GM19023 (cell line): Measurements from ENCODE around the gene ADCYAP1R1.
"Not testable (repeated sequence)": the region's sequence is repeated elsewhere in the genome, so short reads cannot be mapped to it uniquely, and the experiment has no call there.

ENCODE experiments used
- ATAC-seq: cut with Tn5 transposase; IDR thresholded peaks from one replicate; pipeline ENCODE4 v1.9.1; 2021; ENCODE audit warnings: mild to moderate bottlenecking, moderate library complexity; ENCODE audit not compliant: unreplicated experiment

The ADCYAP1R1 gene

GRCh38 chr7:31126976-31127375 is 74.9 kb downstream of the ADCYAP1R1 start:
- ATAC-seq = no peak

DNA sequence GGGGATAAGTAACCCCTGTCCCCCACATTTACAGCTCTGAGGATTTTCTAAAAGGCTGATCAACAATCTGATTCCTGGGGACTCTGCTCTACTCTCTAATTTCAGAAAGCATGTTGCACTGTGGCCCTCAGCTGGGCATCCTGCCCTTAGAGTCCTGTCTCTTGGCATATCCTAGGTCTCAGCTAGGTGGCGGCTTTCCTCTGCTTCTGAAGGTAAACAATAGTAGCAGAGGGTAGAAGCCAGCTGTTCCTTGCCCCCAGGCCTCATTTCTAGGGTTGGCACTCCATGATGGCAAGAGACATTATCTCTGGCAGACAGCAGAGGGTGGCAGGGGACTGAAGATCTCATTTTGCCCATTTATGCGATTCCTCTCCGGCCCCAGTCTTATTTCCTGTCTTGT is 77.0 kb downstream of the ADCYAP1R1 start:
- ATAC-seq = no peak

DNA sequence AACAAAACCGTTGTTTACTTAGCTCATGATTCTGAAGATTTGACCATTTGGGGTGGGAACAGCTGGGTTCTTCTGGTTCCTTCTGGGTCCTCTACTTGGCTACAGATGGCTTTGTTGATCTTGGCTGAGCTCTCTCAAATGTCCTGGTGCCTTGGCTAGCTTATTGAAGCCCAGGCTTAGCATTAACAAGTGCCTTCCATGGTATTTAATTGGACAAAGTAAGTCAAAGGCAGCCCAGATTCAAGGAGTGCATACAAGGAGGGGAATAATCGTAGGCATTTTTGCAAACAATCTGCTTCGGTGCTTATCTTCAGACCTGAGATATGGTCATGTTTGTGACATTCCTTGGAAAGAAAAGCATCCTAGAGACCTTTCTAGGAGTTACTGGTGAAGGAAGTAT is 81.4 kb downstream of the ADCYAP1R1 start:
- ATAC-seq = no peak

DNA sequence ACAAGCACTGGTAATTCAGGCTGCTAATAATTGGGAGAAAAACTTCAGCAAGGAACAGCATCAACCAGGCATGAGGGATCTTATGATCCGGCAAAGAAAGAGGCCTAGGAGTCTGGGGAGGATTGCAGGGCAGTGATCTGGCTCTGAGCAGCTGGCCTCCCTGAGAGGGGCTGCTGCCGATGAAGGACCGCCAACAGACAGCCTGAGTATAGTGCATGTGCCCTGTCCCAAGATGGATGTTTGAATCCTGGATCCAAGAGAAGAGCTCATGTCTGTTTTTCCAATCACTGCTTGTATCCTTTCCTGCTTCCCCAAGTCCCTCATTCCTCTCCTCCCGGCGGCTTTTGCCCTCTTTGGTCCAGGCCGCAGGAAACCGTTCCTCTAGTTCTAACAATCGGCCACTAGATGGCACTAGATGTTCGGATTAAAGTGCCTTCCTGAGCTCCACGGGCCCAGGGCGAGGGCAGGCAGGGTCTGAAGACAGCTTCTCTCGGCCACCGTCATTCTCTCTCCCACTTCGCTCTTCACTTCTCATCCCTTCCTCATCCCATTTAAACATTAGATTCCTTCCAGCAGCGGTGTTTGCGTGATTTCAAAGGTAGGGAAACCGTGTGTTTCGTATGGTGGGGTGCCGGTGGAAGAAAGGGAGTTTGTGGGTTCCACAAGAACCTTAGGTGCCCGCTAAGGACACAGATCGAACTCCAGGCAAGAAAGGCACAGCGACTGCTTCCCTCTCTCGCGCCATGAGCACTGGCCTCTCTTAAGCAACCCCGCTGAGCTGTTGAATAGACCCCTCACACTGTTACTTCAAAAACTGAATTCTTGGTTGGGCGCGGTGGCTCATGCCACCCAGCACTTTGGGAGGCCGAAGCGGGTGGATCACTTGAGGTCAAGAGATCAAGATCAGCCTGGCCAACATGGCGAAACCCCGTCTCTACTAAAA is 82.4 kb downstream of the ADCYAP1R1 start:
- ATAC-seq = peak; percentile 91

- ATAC-seq = no peak
These were observed 85.1 kb downstream of the ADCYAP1R1 start for GRCh38 chr7:31137234-31137633.

GRCh38 chr7:31145339-31145738 is 93.2 kb downstream of the ADCYAP1R1 start:
- no peak for ATAC-seq

- ATAC-seq = no peak
These were observed 93.9 kb downstream of the ADCYAP1R1 start for GRCh38 chr7:31146030-31146429.

DNA sequence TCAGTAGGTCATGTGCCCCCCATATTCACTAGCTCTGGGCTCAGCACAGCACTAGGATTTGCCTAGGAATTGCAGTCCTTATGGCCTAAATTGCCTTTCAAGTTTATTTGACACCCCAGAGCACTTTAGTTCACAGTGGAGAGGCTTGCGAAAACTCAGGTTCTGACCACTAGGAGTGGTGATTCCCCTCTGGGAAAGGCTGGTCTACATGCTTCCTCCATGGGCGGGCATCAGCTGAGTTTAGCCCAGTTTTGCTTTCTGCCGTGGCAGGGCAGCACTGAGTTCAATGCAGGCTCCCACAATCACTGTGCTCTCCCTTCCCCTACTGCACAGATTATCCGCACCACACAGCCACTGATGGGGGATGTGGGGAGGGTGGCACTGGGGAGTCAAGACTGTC is 94.4 kb downstream of the ADCYAP1R1 start:
- ATAC-seq = no peak

DNA sequence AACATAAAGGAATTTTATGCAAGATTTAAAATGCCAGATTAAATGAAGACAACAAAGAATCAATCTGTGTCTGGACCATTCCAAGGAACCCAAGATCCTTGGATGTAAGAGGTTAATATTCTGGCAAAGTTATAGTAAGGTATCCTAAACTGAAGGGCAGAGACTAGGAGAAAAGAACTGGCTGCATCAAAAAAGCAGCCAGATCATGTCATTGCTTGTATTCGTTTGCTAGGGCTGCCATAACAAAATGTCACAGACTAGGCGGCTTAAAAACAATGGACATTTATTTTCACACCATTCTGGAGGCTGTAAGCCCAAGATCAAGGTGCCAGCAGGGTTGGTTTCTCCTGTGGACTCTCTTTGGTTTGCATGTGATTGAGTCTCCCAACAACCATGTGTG is 99.7 kb downstream of the ADCYAP1R1 start:
- ATAC-seq = no peak

DNA sequence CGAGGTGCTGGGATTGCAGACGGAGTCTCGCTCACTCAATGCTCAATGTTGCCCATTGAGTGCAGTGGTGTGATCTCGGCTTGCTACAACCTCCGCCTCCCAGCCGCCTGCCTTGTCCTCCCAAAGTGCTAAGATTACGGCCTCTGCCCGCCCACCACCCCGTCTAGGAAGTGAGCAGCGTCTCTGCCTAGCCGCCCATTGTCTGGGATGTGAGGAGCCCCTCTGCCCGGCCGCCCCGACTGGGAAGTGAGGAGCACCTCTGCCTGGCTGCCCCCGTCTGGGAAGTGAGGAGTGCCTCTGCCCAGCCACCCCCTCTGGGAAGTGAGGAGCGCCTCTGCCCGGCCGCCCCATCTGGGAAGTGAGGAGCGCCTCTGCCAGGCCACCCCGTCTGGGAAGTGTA is 101.2 kb downstream of the ADCYAP1R1 start:
- not testable (repeated sequence) for ATAC-seq

DNA sequence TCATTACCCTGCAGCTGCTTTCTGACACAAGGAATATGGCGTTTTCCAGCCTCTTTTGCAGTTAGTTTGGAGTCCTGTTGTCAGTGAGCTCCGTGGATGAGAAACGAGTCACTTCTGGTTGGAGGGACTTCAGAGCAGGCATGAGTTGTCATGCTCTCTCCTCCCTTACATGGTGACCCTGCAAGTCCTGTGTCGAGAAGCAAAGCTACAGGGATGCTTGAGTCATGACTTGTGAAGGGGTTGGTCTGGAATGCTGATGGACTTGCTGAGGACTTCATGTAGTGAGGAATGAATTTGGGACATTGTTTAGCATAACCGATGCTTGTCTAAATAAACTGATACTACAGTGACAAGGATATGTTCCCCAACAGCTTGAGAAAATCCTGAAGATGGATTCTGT is 108.8 kb downstream of the ADCYAP1R1 start:
- no peak for ATAC-seq
